Caco-2 (cell line): ENCODE results near the gene FAM170B. TPM values are rescaled to one million over a fixed set of nuclear protein-coding genes. Genes with fewer than 3 reads are reported as not detected.

Experiments used
- BruUV-seq: library from RNA; stranded (reverse); fragments of 400-500 nt; replicated peaks from 2 replicates; lab custom pipeline; 2021; lab: Mats Ljungman, UMichigan
- CTCF ChIA-PET: fragments of 300-600 bp; sonication (Branson Sonifier 250); formaldehyde crosslinking; loops from one replicate; lab custom pipeline; 2022; ENCODE audit warnings: antibody characterized with exemption; lab: Charles Lee
- POLR2A ChIA-PET: fragments of 300-600 bp; sonication (Branson Sonifier 250); formaldehyde crosslinking; loops from one replicate; lab custom pipeline; 2022; ENCODE audit warnings: antibody characterized with exemption; lab: Charles Lee
- DNase-seq, 2 experiments: peaks; one replicate each; pipeline versions ENCODE4 v3.0.0 to v3.0.0-alpha.2; 2020 to 2022
- H3K27me3 ChIP-seq: replicated peaks from 2 replicates; pipeline ENCODE4 v1.6.0; 2011; ENCODE audit warnings: low read length; ENCODE audit not compliant: control insufficient read depth, insufficient read depth
- H3K36me3 ChIP-seq: 2 replicates; pipeline ENCODE4 v1.5.1; 2011; ENCODE audit warnings: low read length; ENCODE audit not compliant: control insufficient read depth, insufficient read depth
- H3K4me1 ChIP-seq: fragments of 250-450 bp; sonication (Bioruptor Pico); 2 replicates; pipeline ENCODE4 v1.5.1; 2020; ENCODE audit warnings: mild to moderate bottlenecking
- H3K4me3 ChIP-seq: 2 replicates; pipeline ENCODE4 v1.5.1; 2011; ENCODE audit warnings: low read depth, mild to moderate bottlenecking, control low read depth, low read length
- H3K9me3 ChIP-seq: fragments of 250-450 bp; sonication (Bioruptor Pico); 2 replicates; pipeline ENCODE4 v1.5.1; 2020; ENCODE audit warnings: mild to moderate bottlenecking, moderate library complexity
- H3K27ac Mint-ChIP-seq: one replicate; pipeline ENCODE4 v1.8.0; 2022; ENCODE audit warnings: mixed read lengths; ENCODE audit not compliant: unreplicated experiment
- H3K27me3 Mint-ChIP-seq: one replicate; pipeline ENCODE4 v1.8.0; 2022; ENCODE audit warnings: mixed read lengths; ENCODE audit not compliant: insufficient read depth, unreplicated experiment
- H3K36me3 Mint-ChIP-seq: one replicate; pipeline ENCODE4 v1.8.0; 2022; ENCODE audit warnings: mild to moderate bottlenecking, mixed read lengths; ENCODE audit not compliant: insufficient read depth, unreplicated experiment
- H3K4me1 Mint-ChIP-seq: one replicate; pipeline ENCODE4 v1.8.0; 2022; ENCODE audit warnings: low read depth, mixed read lengths; ENCODE audit not compliant: unreplicated experiment
- H3K4me3 Mint-ChIP-seq: one replicate; pipeline ENCODE4 v1.8.0; 2022; ENCODE audit warnings: mild to moderate bottlenecking, moderate library complexity, mixed read lengths; ENCODE audit not compliant: unreplicated experiment
- H3K9me3 Mint-ChIP-seq: one replicate; pipeline ENCODE4 v1.8.0; 2022; ENCODE audit warnings: mixed read lengths; ENCODE audit not compliant: unreplicated experiment
- CTCF ChIP-seq, 2 experiments: fragments of 200-600 bp in 1 of 2; IDR thresholded peaks; 1 replicate in 1 of 2; 2 replicates in 1 of 2; pipeline versions ENCODE4 v1.5.1 to v1.8.0; 2011 to 2022; ENCODE audit warnings: antibody characterized with exemption in 1 of 2, control low read depth in 1 of 2, inconsistent platforms in 1 of 2, low read depth in 1 of 2, low read length in 1 of 2, mild to moderate bottlenecking in 1 of 2, moderate library complexity in 1 of 2; ENCODE audit not compliant: insufficient read depth in 1 of 2, severe bottlenecking in 1 of 2, unreplicated experiment in 1 of 2
- intact Hi-C: fragments of 100-400 bp; cut with micrococcal nuclease; formaldehyde crosslinking; loops from one replicate; pipeline ENCODE4 v1.10.0; 2022; ENCODE audit not compliant: unreplicated experiment
- total RNA-seq: library from RNA; stranded (reverse); gene quantifications from 2 replicates; pipeline ENCODE4 v1.2.3, GENCODE V29; 2022

The FAM170B gene
- total RNA-seq, 1 experiment from 2014 or later, result not detected

GRCh38 chr10:49092477-49092876 is 41.3 kb downstream of the FAM170B start:
- BruUV-seq, result no TSS peak
- no peaks in the 10 kb centered on the region for H3K36me3 Mint-ChIP-seq
- H3K9me3 Mint-ChIP-seq, result peaks cover 8% of the 10 kb centered on the region
- no peak for TF ChIP-seq CTCF (IDR thresholded peaks at IDR 0.05; ENCODE audit: insufficient read depth in 1 of 2, low read depth in 1 of 2, low read length in 1 of 2, severe bottlenecking in 1 of 2, unreplicated experiment in 1 of 2)
- Histone ChIP-seq H3K9me3 (no peaks in the 10 kb centered on the region), H3K36me3 (no peaks in the 10 kb centered on the region), H3K4me1 (no peaks in the 10 kb centered on the region), H3K4me3 (no peak overlapping the region), H3K27me3 (peaks cover 1% of the 10 kb centered on the region; the same call in 1 of the 2 replicates)
- H3K4me3 Mint-ChIP-seq, result no peak overlapping the region
- peaks cover 38% of the 10 kb centered on the region for H3K27me3 Mint-ChIP-seq
- H3K4me1 Mint-ChIP-seq, result no peaks in the 10 kb centered on the region
- intact Hi-C loops, result no loop called here
- no peak for DNase-seq
- H3K27ac Mint-ChIP-seq, result no peak overlapping the region
- CTCF ChIA-PET, result no interaction called here
- POLR2A ChIA-PET, result no interaction called here

GRCh38 chr10:49091450-49092210 is 42.2 kb downstream of the FAM170B start:
- ChIA-PET CTCF (no interaction called here), POLR2A (no interaction called here)
- Histone ChIP-seq H3K27me3 (peaks cover 1% of the 10 kb centered on the region; the same call in 1 of the 2 replicates), H3K9me3 (peaks cover 8% of the 10 kb centered on the region), H3K36me3 (no peaks in the 10 kb centered on the region), H3K4me3 (no peak overlapping the region), H3K4me1 (no peaks in the 10 kb centered on the region)
- intact Hi-C loops, result no loop called here
- H3K27ac Mint-ChIP-seq, result no peak overlapping the region
- H3K9me3 Mint-ChIP-seq, result peaks cover 17% of the 10 kb centered on the region
- no peak overlapping the region for H3K4me3 Mint-ChIP-seq
- DNase-seq, result no peak
- BruUV-seq, result no TSS peak
- peaks cover 34% of the 10 kb centered on the region for H3K27me3 Mint-ChIP-seq
- no peak for TF ChIP-seq CTCF (IDR thresholded peaks at IDR 0.05; ENCODE audit: insufficient read depth in 1 of 2, low read depth in 1 of 2, low read length in 1 of 2, severe bottlenecking in 1 of 2, unreplicated experiment in 1 of 2)
- no peaks in the 10 kb centered on the region for H3K36me3 Mint-ChIP-seq
- H3K4me1 Mint-ChIP-seq, result no peaks in the 10 kb centered on the region

- Mint-ChIP-seq H3K27ac (no peak overlapping the region), H3K4me3 (no peak overlapping the region), H3K9me3 (peaks cover 23% of the 10 kb centered on the region), H3K4me1 (no peaks in the 10 kb centered on the region), H3K36me3 (no peaks in the 10 kb centered on the region), H3K27me3 (peaks cover 34% of the 10 kb centered on the region)
- peaks cover 1% of the 10 kb centered on the region; the same call in 1 of the 2 replicates for H3K27me3 ChIP-seq
- TF ChIP-seq CTCF (IDR thresholded peaks at IDR 0.05; ENCODE audit: insufficient read depth in 1 of 2, low read depth in 1 of 2, low read length in 1 of 2, severe bottlenecking in 1 of 2, unreplicated experiment in 1 of 2), result no peak
- CTCF ChIA-PET, result no interaction called here
- H3K36me3 ChIP-seq, result no peaks in the 10 kb centered on the region
- peaks cover 9% of the 10 kb centered on the region for H3K9me3 ChIP-seq
- H3K4me3 ChIP-seq, result no peak overlapping the region
- H3K4me1 ChIP-seq, result no peaks in the 10 kb centered on the region
- POLR2A ChIA-PET, result no interaction called here
- intact Hi-C loops, result no loop called here
- no peak for DNase-seq
- BruUV-seq, result no TSS peak
Observed at GRCh38 chr10:49090696-49091380, 43.0 kb downstream of the FAM170B start.
